GM19438 (cell line): ENCODE data around the gene COL12A1.

Experiments used
- ATAC-seq: cut with Tn5 transposase; IDR thresholded peaks from one replicate; pipeline ENCODE4 v1.9.1; 2021; ENCODE audit warnings: low read depth; ENCODE audit not compliant: unreplicated experiment

The COL12A1 gene

DNA sequence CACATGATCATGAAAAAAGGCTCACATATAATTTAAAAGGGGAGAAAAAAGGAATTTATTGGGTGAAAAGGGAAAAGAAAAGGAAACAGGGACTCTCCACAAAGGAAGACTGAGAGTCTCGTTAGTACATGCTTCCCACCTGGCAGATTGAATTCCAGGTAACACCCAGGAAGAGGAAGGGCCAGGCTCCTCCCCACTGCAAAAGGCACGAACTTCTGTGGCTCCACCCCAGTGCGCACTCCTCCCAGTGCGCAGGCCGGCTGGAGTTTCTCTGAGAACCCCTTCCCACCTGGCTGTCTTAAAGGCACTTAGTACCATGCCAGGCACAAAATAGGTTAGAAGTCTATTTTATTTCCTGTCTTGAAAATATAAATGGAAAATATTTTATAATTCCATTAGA is 129.8 kb downstream of the COL12A1 start:
- ATAC-seq = no peak

DNA sequence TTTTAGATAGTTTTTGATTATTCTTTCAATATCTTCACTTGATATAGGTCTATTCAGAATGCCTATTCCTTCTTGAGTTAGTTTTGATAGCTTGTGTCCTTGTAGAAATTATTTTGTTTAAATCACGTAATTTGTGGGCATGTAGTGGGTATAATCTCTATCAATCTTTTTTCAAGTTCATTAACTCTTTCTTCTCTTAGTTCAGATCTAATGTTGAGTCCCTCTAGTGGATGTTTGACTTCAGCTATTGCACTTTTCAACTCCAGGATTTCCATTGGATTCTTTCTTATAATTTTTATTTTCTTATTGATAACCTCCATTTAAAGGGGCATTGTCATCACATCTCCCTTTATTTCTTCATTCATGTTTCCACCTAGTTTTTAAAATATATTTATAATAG is 135.6 kb downstream of the COL12A1 start:
- no peak for ATAC-seq

DNA sequence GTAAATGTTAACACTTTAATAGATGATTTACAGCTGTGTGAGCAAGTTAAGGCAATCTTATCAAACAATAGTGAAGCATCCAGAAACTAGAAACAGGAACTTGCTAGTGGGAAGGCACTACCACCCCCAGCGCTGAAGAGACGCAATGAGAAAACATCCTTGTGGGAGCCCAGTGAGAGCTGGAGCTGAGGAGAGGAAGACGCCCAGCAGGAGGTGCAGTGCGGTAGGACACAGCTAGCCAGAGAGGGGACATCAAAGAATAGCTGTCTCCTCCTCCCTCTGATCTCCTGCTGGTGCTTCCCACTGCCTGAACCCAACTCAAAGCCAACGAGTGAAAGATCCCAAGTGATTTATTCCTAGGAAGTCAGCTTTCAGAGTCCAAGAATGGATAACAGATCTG is 140.3 kb downstream of the COL12A1 start:
- no peak for ATAC-seq

- no peak for ATAC-seq
These were observed 153.4 kb downstream of the COL12A1 start for GRCh38 chr6:75052491-75052890.

GRCh38 chr6:75049308-75049707 is 156.5 kb downstream of the COL12A1 start:
- ATAC-seq = no peak

GRCh38 chr6:75044846-75045245 is 161.0 kb downstream of the COL12A1 start:
- no peak for ATAC-seq

DNA sequence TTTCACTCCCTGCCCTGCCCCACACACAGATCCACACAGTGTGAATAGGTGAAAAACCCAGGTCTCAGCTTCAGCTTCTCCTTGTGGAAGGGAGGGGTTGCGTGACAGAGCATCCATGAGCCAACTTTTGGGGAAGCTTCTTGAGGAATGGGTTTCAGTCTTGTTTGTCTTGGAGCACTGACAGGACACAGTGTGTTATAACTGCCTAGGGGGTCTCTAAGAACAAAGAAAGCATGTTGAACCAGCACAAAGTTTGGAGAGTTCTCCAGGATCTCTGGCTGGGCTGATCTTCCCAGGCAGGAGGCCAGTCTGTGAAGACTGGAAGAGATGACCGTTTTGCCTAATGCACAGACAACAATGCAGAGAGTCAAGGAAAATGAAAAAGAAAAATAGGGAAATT is 164.5 kb downstream of the COL12A1 start:
- ATAC-seq = no peak
